ENCODE measurements around the gene CNIH2. TPM values are rescaled to one million over a fixed set of nuclear protein-coding genes. Genes with fewer than 3 reads are reported as not detected.

CNIH2 gene
- total and polyA plus RNA-seq, 9 of the 15 experiments (the other 6 are each of a cell fraction or from before 2014, with no cell fraction given), result 0.26 to 0.89 (median 0.40) TPM; not detected in 4

DNA sequence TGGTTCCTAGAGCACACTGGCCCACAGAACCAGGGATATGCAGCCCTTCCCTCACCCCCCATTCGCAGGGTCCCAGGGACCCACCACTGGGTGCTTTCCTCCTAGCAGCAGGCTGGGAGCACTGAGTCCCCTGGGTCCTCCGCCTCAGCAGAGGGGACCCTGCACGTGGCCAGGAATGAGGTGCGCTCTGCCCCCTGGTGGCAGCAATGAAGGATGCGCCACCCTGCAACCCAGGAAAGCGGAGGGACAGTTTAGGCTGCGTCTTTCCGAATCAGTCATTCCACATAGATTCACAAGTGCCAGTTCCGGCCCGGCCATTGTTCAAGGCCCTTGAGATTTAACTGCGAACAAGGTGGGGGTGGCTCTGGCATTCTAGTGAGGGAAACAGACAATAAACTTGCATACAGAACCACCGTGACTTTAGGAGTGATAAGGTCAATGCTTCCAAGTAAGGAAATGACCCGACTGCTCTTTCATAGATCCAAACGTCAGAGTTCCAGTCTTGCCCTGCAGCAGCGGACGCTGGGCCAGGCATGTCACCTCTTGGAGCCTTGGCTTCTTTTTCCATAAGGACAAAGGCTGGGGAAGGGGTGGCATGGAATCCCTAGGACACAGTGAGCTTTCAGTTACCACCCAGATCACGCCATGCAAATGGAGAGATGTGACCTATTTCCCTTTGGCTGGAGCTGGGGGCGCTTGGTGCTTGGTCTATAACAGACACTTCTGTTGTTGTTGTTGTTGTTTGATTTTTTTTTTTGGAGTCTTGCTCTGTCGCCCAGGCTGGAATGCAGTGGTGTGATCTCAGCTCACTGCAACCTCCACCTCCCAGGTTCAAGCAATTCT lies 50.5 kb downstream of the CNIH2 start (continued):
- TF ChIP-seq, protein P1, sequence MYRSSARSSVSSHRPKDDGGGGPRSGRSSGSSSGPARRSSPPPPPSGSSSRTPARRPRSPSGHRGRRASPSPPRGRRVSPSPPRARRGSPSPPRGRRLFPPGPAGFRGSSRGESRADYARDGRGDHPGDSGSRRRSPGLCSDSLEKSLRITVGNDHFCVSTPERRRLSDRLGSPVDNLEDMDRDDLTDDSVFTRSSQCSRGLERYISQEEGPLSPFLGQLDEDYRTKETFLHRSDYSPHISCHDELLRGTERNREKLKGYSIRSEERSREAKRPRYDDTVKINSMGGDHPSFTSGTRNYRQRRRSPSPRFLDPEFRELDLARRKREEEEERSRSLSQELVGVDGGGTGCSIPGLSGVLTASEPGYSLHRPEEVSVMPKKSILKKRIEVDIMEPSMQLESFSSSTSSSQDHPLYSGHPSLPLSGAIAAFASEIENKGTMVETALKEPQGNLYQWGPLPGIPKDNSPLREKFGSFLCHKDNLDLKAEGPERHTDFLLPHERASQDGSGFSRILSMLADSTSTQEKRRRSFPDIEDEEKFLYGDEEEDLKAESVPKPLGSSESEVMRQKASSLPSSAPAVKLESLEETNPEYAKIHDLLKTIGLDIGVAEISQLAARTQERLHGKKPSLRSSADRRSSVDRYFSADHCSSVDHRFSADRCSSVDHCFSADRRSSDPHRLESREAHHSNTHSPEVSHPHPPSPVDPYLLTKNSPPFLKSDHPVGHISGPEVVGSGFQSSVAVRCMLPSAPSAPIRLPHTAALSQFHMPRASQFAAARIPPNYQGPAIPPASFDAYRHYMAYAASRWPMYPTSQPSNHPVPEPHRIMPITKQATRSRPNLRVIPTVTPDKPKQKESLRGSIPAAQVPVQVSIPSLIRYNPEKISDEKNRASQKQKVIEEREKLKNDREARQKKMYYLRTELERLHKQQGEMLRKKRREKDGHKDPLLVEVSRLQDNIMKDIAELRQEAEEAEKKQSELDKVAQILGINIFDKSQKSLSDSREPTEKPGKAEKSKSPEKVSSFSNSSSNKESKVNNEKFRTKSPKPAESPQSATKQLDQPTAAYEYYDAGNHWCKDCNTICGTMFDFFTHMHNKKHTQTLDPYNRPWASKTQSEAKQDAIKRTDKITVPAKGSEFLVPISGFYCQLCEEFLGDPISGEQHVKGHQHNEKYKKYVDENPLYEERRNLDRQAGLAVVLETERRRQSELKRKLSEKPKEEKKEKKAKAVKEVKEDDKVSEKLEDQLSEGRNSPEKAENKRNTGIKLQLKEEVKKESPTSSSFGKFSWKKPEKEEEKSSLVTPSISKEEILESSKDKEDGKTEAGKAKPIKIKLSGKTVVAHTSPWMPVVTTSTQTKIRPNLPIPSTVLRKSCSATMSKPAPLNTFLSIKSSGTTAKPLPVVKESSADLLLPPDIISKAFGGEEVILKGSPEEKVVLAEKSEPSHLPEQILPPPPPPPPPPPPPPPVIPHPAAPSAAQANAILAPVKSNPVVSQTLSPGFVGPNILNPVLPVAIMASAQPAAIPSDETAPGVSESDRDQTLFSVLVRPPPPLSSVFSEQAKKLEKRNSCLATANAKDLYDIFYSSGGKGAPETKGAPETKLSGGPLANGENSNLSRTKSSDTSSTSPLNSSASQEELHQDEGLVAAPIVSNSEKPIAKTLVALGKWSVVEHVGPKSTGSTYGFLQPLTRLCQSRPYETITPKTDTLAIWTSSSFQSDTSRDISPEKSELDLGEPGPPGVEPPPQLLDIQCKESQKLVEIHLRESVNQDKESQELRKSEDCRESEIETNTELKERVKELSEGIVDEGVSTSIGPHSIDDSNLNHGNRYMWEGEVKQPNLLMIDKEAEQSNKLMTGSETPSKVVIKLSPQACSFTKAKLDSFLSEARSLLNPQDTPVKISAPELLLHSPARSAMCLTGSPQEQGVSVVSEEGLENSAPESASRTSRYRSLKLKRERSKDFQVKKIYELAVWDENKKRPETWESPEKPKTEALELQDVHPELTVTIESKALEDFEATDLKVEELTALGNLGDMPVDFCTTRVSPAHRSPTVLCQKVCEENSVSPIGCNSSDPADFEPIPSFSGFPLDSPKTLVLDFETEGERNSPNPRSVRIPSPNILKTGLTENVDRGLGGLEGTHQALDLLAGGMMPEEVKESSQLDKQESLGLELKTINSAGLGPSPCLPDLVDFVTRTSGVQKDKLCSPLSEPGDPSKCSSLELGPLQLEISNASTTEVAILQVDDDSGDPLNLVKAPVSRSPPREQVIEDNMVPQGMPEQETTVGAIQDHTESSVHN (IDR thresholded peaks at IDR 0.05; ENCODE audit: borderline replicate concordance in 1 of 2, low read depth in 1 of 2), result no peak
- TF ChIP-seq RFX5 (IDR thresholded peaks at IDR 0.05; ENCODE audit: low read depth, low read length), result no peak
- TF ChIP-seq, protein P2, sequence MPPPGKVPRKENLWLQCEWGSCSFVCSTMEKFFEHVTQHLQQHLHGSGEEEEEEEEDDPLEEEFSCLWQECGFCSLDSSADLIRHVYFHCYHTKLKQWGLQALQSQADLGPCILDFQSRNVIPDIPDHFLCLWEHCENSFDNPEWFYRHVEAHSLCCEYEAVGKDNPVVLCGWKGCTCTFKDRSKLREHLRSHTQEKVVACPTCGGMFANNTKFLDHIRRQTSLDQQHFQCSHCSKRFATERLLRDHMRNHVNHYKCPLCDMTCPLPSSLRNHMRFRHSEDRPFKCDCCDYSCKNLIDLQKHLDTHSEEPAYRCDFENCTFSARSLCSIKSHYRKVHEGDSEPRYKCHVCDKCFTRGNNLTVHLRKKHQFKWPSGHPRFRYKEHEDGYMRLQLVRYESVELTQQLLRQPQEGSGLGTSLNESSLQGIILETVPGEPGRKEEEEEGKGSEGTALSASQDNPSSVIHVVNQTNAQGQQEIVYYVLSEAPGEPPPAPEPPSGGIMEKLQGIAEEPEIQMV (tag; conservative IDR thresholded peaks at IDR 0.05; ENCODE audit: low read depth), result peak; percentile 82
- no peak for TF ChIP-seq RBM17 (IDR thresholded peaks at IDR 0.05; ENCODE audit: borderline replicate concordance, low read depth, low read length)
- no peak for TF ChIP-seq ZNF274 (IDR thresholded peaks at IDR 0.05; ENCODE audit: borderline replicate concordance, low read depth, low read length)
- no peak for TF ChIP-seq PHF20 (IDR thresholded peaks at IDR 0.05; ENCODE audit: partially characterized antibody)
- TF ChIP-seq, protein P3, sequence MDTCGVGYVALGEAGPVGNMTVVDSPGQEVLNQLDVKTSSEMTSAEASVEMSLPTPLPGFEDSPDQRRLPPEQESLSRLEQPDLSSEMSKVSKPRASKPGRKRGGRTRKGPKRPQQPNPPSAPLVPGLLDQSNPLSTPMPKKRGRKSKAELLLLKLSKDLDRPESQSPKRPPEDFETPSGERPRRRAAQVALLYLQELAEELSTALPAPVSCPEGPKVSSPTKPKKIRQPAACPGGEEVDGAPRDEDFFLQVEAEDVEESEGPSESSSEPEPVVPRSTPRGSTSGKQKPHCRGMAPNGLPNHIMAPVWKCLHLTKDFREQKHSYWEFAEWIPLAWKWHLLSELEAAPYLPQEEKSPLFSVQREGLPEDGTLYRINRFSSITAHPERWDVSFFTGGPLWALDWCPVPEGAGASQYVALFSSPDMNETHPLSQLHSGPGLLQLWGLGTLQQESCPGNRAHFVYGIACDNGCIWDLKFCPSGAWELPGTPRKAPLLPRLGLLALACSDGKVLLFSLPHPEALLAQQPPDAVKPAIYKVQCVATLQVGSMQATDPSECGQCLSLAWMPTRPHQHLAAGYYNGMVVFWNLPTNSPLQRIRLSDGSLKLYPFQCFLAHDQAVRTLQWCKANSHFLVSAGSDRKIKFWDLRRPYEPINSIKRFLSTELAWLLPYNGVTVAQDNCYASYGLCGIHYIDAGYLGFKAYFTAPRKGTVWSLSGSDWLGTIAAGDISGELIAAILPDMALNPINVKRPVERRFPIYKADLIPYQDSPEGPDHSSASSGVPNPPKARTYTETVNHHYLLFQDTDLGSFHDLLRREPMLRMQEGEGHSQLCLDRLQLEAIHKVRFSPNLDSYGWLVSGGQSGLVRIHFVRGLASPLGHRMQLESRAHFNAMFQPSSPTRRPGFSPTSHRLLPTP (IDR thresholded peaks at IDR 0.05; ENCODE audit: borderline replicate concordance, extremely low read depth, insufficient read length), result no peak
- no peak for TF ChIP-seq ETS2 (tag; IDR thresholded peaks at IDR 0.05; ENCODE audit: borderline replicate concordance, poor library complexity, severe bottlenecking)
- no peak for TF ChIP-seq ZNF217 (CRISPR knock-in tag; IDR thresholded peaks at IDR 0.05)
- TF ChIP-seq NCOA1 (IDR thresholded peaks at IDR 0.05; ENCODE audit: low read depth), result no peak
- TF ChIP-seq TRIM24 (IDR thresholded peaks at IDR 0.05), result no peak
- no peak for TF ChIP-seq FOS (IDR thresholded peaks at IDR 0.05; ENCODE audit: extremely low read depth, insufficient read length)

Data from K562 (cell line).